GM18505 (cell line): ENCODE measurements around the gene SHISA3.
A peak's percentile ranks its signal among the peaks of the same experiment; 100 is the strongest.
"Not testable (repeated sequence)": the region's sequence is repeated elsewhere in the genome, so short reads cannot be mapped to it uniquely, and the experiment has no call there.

Source experiments
- ATAC-seq: cut with Tn5 transposase; IDR thresholded peaks from one replicate; pipeline ENCODE4 v1.9.1; 2021; ENCODE audit not compliant: unreplicated experiment
- POLR2A ChIP-seq: IDR thresholded peaks from 4 replicates; pipeline ENCODE4 v1.6.1; 2011; ENCODE audit warnings: borderline replicate concordance; ENCODE audit not compliant: insufficient read depth, insufficient read length; ENCODE audit errors: extremely low read depth

SHISA3 gene

DNA sequence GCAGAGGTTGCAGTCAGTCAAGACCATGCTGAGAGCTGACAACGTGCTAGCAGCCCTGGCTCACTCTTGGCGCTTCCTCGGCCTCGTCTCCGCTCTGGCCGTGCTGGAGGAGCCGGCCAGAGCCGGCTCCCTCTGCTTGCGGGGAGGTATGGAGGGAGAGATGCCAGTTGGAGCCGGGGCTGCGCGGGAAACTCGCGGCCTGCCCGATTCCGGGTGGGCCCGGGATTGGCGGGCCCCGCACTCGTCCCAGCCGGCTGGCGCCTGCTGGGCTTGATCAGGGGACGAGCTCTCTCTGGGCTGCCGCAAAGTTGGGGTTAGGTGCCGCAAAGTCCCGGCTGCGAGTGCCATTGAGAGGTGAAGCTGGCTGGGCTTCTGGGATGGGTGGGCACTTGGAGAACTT lies 27.8 kb upstream of the SHISA3 start:
- no peak for ATAC-seq
- no peak for TF ChIP-seq POLR2A

DNA sequence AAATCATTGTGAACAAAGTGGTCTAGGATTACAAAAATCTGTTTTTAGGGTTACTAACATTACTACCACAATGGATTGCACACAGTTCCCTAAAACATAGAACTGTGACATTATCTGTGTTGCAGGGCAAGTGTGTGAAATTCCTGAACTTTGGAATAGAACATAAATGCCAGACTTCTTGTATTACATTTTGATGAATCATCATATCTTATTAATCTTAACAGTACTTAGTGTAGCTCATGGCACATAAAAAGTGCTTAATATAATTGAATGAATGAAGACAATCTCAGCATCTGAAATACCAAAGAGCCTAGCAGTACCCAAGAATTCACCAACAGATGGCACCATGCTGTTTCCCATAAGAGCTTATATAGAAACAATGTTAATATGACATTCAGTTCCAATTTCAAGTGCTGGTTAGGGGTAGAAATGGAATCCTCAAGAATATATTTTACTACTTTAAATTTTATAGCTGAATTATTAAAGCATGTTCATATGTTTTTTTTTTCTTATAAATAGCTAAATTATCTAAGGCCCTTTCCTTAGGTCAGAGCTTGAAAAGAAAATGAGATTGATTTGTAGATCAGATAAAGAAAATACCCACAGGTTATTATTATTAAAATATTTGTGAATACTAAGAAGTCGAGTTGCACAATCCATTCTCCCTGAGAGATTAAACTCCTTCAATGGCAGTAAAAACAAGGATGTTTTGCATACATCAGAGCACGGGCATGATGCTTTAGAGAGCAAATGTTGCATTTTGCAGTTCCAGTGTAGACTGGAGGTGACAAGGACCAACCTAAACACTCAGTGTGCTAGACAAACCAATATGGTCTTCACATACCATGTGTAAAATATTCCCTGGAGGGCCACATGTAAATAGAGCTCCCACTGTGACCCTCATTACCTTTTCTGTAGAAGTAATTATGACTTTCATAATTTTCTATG lies 25.7 kb upstream of the SHISA3 start:
- peak; percentile 59 for ATAC-seq
- TF ChIP-seq POLR2A, result no peak

DNA sequence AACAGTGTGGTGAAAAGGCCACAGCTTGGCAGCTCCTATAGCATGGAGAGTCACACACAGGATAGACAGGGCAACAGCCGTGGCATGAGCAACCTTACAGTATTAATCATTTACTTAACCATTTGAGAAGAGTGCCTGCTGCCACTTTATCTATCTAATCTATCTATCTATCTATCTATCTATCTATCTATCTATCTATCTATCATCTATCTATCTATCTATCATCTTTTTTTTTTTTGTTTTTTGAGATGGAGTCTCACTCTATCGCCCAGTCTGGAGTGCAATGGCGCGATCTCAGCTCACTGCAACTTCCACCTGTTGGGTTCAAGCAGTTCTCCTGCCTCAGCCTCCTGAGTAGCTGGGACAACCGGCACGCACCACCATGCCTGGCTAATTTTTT lies 25.0 kb upstream of the SHISA3 start:
- ATAC-seq, result not testable (repeated sequence)

DNA sequence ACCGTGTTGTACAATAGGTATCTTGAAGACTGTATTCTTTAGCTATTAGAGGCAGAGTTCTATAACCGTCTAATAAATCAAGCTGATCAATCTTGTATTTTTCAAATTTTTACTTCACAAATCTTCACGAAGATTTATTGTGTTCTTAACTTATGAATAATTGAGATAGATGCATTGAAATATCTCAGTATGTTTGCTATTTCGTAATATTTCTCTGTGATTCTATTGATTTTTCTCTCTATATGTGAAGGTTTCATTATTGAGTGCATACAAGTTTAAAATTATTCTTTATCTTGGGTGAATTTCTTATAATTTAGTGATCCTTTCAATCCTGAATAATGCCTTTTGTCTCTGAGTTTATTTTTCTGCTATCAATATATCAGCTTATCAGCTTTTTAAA lies 19.8 kb upstream of the SHISA3 start:
- no peak for TF ChIP-seq POLR2A
- ATAC-seq, result no peak

DNA sequence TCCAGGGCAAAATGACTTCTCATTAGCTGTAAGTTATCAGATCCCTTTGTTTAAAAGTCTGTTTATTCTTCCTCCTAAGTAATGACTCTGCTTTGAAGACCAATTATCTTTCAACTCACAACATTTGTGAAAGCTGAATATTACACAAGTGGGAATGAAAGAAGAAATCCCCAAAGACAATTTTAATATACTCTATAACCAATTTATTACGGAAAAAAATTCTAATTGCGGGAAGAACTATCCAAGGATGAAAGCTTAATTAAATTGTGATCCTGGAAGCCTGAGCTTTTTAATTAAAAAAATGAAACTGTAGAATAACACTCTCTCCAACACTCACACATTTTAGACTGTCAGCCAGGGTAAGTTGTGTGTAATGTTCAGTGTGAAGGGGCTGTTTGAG lies 15.6 kb upstream of the SHISA3 start:
- ATAC-seq, result no peak
- TF ChIP-seq POLR2A, result no peak

DNA sequence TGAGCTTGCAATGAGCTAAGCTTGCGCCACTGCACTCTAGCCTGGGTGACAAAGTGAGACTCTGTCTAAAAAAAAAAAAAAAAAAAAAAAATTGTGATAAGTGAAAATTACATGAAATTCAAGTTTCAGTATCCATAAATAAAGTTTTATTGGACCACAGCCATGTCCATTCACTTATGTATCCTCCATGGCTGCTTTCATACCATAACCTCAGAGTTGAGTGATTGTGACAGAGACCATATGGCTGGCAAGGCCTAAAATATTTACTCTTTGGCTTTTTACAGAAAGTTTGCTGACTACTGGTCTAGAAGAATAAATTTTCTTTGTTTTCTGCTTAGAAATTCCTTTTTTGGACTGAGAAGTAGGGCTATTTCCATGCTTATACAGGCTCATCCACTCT lies 11.8 kb upstream of the SHISA3 start:
- TF ChIP-seq POLR2A, result no peak
- no peak for ATAC-seq

DNA sequence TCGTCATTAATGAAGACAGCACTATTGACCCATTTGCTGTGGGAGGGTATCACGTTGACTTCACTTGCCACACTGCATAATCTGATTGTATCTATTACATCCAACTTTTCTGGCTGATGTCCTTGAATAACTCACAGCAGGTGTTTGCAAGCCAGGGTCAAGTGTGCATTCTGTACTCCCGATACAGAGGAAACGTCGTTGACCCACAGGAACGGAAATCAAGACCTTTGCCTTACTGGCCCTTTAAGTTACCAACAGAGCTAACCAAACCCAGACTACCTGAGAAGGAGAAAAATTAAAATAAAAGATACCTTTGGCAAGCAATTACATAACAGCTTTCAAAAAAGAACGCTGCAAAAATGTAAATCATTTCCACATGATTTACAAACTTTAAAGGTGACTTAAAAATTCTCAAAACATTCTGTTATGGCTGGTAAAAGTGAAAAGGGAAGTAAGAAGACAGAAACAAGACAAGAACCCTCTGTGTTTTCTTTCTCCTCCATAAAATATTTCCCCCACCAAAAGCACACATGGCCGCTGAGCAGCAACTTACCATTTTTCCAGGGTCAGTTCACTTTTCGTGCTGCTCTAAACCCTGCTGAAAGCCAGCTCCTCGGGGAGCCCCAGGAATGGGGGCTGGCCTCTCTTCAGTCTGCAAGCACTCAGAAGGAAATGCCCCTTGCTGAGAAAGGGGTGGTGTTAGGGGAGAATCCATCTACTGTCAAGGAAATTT lies 6.5 kb upstream of the SHISA3 start:
- no peak for ATAC-seq

DNA sequence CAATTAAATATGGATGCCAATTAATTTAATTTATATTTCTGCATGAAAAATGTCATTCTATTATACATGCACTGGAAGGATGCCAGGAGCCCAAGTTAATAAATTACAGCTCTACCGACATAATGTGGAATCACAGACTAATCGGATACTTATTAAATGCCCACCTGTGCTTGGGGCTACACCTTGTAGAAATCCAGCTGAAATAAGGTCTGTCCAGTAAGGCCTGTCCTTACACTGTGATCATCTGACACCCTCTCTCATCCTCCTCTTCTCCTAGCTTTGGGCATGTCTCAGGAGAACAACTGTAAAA lies 6.0 kb upstream of the SHISA3 start:
- no peak for TF ChIP-seq POLR2A
- no peak for ATAC-seq

More for the DNA sequence above, 6.5 kb upstream of the SHISA3 start:
- TF ChIP-seq POLR2A, result no peak

DNA sequence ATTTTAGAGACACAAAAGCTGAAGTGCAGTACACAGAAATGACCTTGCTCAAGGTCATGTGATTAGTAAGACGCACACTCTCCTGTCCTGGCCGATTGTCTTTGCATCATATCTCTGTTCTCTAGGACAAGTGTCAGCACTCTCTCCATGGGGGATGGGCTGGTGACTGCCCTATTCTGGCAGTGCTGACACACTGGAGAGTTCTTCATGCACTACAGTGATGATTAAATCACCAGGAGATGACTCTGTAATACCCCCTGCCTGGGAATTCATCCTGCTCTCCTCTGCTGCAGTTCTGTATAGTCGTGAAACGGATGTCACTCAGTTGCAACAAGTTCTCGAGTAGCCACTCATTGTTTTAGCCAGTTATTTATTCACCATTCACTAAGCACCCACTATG lies 5.3 kb upstream of the SHISA3 start:
- TF ChIP-seq POLR2A, result no peak
- ATAC-seq, result no peak

DNA sequence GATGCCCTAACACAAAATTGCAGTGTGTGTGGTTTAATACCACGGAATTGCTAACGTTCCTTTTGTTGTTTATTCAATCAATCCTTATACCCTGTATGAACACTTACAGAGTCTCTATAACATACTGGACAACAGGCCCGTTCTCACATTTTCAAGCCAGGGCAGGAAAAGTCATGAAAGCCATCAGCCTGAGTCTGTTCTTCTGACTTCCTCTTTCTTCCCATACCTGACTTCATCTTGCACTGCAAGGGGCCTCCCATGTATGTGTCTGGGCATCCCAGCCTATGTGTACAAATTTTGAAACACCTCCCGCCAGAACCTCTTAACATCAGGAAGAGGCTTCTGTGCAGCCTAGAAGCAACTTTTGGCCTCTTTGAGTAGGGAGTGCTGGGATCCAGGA lies 4.9 kb upstream of the SHISA3 start:
- no peak for TF ChIP-seq POLR2A
- ATAC-seq, result no peak

DNA sequence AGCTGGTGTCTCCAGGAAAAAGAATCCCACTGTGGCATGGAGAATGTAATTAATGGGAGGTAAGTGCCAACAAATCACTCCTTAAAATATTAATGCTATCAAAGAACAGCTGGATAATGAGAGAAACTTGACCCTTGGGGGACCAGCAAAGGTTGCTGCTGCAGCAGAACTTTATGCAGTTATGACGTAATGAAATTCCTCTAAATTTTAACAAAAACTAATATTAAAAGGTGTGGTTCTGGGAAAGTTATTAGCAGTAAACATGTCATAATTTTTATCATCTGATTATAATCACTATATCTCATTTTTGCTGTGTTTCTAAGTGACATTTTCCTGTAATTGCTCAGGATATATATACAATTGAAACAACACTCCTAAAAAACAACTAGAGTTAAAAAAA lies 1.7 kb upstream of the SHISA3 start:
- no peak for ATAC-seq
- TF ChIP-seq POLR2A, result no peak

DNA sequence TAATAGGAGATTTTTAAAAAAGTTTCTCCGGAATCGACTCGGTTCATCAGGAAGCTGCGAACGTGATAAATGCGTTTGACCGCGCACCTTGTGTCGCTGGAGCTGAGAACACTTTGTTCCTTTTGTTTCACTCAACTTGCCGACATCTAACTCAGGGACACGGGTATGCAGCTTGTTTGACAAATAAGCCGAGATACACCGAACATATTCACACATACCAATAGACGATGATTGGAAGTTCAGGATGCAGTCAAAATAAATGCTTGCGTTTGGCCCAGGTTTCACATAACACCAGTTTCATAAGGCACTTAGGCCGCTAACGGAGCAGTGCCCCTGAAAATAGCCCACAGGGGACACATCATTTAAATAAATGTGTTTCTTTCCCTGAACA lies 932 bp upstream of the SHISA3 start:
- ATAC-seq, result no peak
- TF ChIP-seq POLR2A, result no peak

DNA sequence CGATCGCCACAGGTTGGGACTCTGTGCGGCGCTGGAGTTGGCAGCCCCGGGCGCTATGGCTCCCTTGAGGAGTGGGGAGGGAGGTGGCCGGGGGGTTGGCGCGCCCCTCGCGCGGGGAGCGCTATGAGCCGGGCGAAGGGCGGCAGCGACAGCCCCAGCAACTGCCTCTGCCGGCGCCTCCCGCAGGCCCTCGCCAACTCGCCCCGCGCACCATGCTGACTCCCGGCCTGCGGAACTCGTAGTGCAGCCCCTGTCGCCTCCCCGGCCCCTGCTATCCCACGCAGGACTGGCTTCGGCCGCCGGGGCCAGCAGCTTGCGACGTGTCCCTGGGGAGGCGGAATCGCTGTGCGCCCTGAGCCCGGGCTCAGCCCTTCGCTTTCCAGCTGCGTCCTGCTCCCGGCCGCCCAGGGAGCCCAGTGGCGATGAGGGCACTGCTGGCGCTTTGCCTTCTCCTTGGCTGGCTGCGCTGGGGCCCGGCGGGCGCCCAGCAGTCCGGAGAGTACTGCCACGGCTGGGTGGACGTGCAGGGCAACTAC lies 415 bp downstream of the SHISA3 start:
- peak; percentile 45 for ATAC-seq
- no peak for TF ChIP-seq POLR2A
